H1 (cell line): ENCODE results near the gene ZDHHC17. TPM values are rescaled to one million over a fixed set of nuclear protein-coding genes. Genes with fewer than 3 reads are reported as not detected.

Source experiments
- CTCF ChIP-seq, 3 experiments: IDR thresholded peaks; 1 replicate in 2 of 3; 2 replicates in 1 of 3; pipeline versions ENCODE4 v1.5.1 to v1.6.1; 2011; ENCODE audit warnings: low read length in 3 of 3, mild to moderate bottlenecking in 3 of 3, inconsistent platforms in 2 of 3, low read depth in 1 of 3, moderate library complexity in 1 of 3; ENCODE audit not compliant: insufficient read depth in 1 of 3; ENCODE audit errors: control extremely low read depth in 1 of 3
- KDM1A ChIP-seq: fragments of 200-600, 300-600 bp; sonication (generic); IDR thresholded peaks from 2 replicates; pipeline ENCODE4 v1.7.1; 2016; ENCODE audit warnings: mild to moderate bottlenecking, low read length, borderline replicate concordance
- ZNF274 ChIP-seq: IDR thresholded peaks from 2 replicates; pipeline ENCODE4 v1.7.0; 2012; ENCODE audit warnings: low read length, borderline replicate concordance; ENCODE audit errors: extremely low read depth
- polyA plus RNA-seq, 7 experiments: library from polyadenylated mRNA; depleted of rRNA in 3 of 7; stranded (reverse) in 5 of 7; unstranded in 2 of 7; fragments of >200 nt in 5 of 7; fragments of 200-250 nt in 2 of 7; gene quantifications; 1 replicate in 5 of 7; 2 replicates in 1 of 7; 4 replicates in 1 of 7; pipeline versions ENCODE4 v1.2.1 to v1.2.3, GENCODE V29; 2011 to 2013; ENCODE audit warnings: missing spikeins in 2 of 7, mixed read lengths in 2 of 7
- total RNA-seq: library from RNA; stranded (reverse); fragmentation: NEBNext Ultra II Directional; extraction: Animal tissue kit (Norgen Biotek cat#: 25700); gene quantifications from 2 replicates; pipeline ENCODE4 v1.2.1, GENCODE V29; 2021

ZDHHC17 gene
- total and polyA plus RNA-seq, 2 of the 8 experiments (the other 6 are each of a cell fraction or from before 2014, with no cell fraction given), result 27.6 to 28.9 TPM

DNA sequence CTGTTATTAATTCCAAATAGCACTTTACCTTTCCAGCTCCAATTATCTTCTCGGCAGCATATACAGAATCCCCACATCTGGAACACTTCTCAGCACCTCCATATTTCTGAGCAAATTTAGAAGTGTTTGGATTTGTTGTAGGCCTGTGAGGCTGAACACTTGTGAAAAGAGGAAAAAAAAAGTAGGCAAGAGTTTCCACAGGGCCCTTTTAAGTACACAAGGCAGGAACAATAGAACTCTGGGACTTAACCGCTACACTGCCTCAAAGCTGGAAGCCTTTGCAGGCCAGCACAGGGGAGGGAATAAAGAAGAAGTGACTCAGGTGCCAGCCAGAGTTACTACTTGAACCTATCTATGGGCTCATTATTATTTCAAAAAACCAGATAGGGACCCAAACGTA, 96.3 kb downstream of the ZDHHC17 start (continued):
- TF ChIP-seq KDM1A (no peak), ZNF274 (no peak), CTCF (IDR thresholded peaks at IDR 0.05; ENCODE audit: control extremely low read depth in 1 of 3, insufficient read depth in 1 of 3, low read depth in 1 of 3, low read length in 3 of 3) (no peak)
